Breast epithelium (tissue), 3 donors: ENCODE results near the gene ST14.

Experiments used
- POLR2A ChIP-seq: fragments of 450-650 bp; IDR thresholded peaks from one replicate; pipeline ENCODE4 v1.6.1; 2016; ENCODE audit warnings: antibody characterized with exemption, mild to moderate bottlenecking, moderate library complexity
- TF ChIP-seq, protein P1 (sequence below), 3 donors: fragments of 450-650 bp; IDR thresholded peaks; one replicate each; pipeline ENCODE4 v1.5.1; 2016 to 2017; ENCODE audit warnings: antibody characterized with exemption in 3 of 3, mild to moderate bottlenecking in 3 of 3, moderate library complexity in 3 of 3

GRCh38 chr11:130136107-130136506 lies 23.5 kb upstream of the ST14 start:
- TF ChIP-seq, protein P1, sequence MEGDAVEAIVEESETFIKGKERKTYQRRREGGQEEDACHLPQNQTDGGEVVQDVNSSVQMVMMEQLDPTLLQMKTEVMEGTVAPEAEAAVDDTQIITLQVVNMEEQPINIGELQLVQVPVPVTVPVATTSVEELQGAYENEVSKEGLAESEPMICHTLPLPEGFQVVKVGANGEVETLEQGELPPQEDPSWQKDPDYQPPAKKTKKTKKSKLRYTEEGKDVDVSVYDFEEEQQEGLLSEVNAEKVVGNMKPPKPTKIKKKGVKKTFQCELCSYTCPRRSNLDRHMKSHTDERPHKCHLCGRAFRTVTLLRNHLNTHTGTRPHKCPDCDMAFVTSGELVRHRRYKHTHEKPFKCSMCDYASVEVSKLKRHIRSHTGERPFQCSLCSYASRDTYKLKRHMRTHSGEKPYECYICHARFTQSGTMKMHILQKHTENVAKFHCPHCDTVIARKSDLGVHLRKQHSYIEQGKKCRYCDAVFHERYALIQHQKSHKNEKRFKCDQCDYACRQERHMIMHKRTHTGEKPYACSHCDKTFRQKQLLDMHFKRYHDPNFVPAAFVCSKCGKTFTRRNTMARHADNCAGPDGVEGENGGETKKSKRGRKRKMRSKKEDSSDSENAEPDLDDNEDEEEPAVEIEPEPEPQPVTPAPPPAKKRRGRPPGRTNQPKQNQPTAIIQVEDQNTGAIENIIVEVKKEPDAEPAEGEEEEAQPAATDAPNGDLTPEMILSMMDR (IDR thresholded peaks at IDR 0.05), result no peak
- TF ChIP-seq POLR2A, result no peak
